Measurements from ENCODE around the gene ZYX. TPM values are rescaled to one million over a fixed set of nuclear protein-coding genes. Genes with fewer than 3 reads are reported as not detected.
"Not testable (repeated sequence)": the region's sequence is repeated elsewhere in the genome, so short reads cannot be mapped to it uniquely, and the experiment has no call there.

Gene ZYX
- total RNA-seq, 1 donor from 2014 or later, result 523 TPM

DNA sequence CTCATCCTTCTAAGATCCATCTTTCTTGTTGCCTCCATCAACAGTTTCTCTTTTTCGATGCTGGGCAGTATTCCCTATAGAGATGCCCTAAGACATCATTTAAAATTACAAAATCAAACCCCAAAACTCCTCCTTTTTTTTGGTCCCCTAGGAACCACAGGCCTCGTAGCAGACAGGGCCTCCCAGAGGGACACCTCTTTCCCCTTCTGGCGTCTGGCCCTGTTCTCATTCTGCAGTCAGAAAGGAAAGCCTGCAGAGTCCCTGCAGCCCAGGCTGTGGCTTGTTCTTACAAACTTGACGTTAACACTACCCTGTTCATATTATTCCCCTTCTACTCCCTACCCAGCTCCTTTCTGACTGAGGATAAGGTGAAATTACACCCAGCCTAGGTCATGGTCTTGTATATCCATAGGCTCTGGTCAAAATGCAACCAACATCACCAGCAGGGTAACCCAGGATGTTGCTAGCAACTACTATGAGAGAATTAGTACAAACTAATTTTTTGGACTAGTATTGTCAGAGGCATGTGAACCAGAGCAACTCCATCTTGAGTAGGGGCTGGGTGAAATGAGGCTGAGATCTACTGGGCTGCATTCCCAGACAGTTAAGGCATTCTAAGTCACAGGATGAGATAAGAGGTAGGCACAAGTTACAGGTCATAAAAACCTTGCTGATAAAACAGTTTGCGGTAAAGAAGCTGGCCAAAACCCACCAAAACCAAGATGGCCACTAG lies 31.0 kb downstream of the ZYX start:
- no peaks in the 10 kb centered on the region for H3K9me3 Mint-ChIP-seq (ENCODE audit: unreplicated experiment)
- H3K27ac Mint-ChIP-seq (ENCODE audit: unreplicated experiment), result no peak overlapping the region
- Histone ChIP-seq H3K4me2 (ENCODE audit: low read length) (no peak overlapping the region), H3K4me3 (ENCODE audit: insufficient read depth, low read depth, low read length) (no peak overlapping the region), H2AFZ (ENCODE audit: low read depth, low read length) (no peak overlapping the region), H3K9me3 (ENCODE audit: insufficient read depth, low read depth, low read length) (no peaks in the 10 kb centered on the region), H3K27me3 (ENCODE audit: insufficient read depth, low read length) (peaks cover 5% of the 10 kb centered on the region), H3K9ac (ENCODE audit: low read length) (no peak overlapping the region), H3K4me1 (ENCODE audit: insufficient read depth, low read length) (peaks cover 15% of the 10 kb centered on the region), H3K79me2 (ENCODE audit: insufficient read depth, low read length) (no peaks in the 10 kb centered on the region), H3K27ac (ENCODE audit: low read depth, low read length) (no peak overlapping the region), H4K20me1 (ENCODE audit: insufficient read depth, low read length) (no peaks in the 10 kb centered on the region), H3K36me3 (ENCODE audit: insufficient read depth, low read length) (no peaks in the 10 kb centered on the region)
- H3K36me3 Mint-ChIP-seq (ENCODE audit: low read depth, unreplicated experiment), result peaks cover 4% of the 10 kb centered on the region
- DNase-seq (ENCODE audit: low read depth), result no peak
- FAIRE-seq, result no peak
- peaks cover 33% of the 10 kb centered on the region for H3K4me1 Mint-ChIP-seq (ENCODE audit: low read depth, unreplicated experiment)
- TF ChIP-seq, protein P1, sequence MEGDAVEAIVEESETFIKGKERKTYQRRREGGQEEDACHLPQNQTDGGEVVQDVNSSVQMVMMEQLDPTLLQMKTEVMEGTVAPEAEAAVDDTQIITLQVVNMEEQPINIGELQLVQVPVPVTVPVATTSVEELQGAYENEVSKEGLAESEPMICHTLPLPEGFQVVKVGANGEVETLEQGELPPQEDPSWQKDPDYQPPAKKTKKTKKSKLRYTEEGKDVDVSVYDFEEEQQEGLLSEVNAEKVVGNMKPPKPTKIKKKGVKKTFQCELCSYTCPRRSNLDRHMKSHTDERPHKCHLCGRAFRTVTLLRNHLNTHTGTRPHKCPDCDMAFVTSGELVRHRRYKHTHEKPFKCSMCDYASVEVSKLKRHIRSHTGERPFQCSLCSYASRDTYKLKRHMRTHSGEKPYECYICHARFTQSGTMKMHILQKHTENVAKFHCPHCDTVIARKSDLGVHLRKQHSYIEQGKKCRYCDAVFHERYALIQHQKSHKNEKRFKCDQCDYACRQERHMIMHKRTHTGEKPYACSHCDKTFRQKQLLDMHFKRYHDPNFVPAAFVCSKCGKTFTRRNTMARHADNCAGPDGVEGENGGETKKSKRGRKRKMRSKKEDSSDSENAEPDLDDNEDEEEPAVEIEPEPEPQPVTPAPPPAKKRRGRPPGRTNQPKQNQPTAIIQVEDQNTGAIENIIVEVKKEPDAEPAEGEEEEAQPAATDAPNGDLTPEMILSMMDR (IDR thresholded peaks at IDR 0.05; ENCODE audit: insufficient read depth, low read depth, low read length), result no peak
- TF ChIP-seq EZH2 (IDR thresholded peaks at IDR 0.05; ENCODE audit: insufficient read depth, low read length), result no peak
- peaks cover 11% of the 10 kb centered on the region for H3K27me3 Mint-ChIP-seq (ENCODE audit: low read depth, unreplicated experiment)
- H3K4me3 Mint-ChIP-seq (ENCODE audit: unreplicated experiment), result peak overlapping the region; percentile 21

DNA sequence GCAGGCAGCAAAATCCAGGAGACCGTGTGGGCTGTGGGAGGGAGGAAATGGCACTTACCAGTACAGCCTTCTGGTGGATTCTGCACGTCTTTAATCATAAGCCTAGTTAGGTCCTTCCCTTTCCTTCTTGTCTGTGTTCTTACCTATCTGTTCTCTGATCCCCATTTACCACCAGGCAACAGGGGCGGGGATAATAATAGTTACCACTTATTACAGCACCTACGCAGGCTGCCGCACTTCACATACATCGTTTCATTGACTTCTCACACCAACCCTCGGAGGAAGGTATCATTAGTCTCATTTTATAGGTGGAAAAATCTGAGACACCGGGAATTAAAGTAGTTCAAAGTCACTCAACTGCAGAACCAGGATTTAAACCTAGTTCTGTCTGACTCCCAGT lies 32.0 kb downstream of the ZYX start:
- no peak overlapping the region for H2AFZ ChIP-seq (ENCODE audit: low read depth, low read length)
- H3K36me3 ChIP-seq (ENCODE audit: insufficient read depth, low read length), result no peaks in the 10 kb centered on the region
- H3K4me3 ChIP-seq (ENCODE audit: insufficient read depth, low read depth, low read length), result no peak overlapping the region
- TF ChIP-seq EZH2 (IDR thresholded peaks at IDR 0.05; ENCODE audit: insufficient read depth, low read length), result no peak
- TF ChIP-seq, protein P1 (IDR thresholded peaks at IDR 0.05; ENCODE audit: insufficient read depth, low read depth, low read length), result no peak
- peaks cover 11% of the 10 kb centered on the region for H3K27me3 Mint-ChIP-seq (ENCODE audit: low read depth, unreplicated experiment)
- H3K9ac ChIP-seq (ENCODE audit: low read length), result no peak overlapping the region
- H3K27ac Mint-ChIP-seq (ENCODE audit: unreplicated experiment), result peak overlapping the region; percentile 36
- peaks cover 4% of the 10 kb centered on the region for H3K36me3 Mint-ChIP-seq (ENCODE audit: low read depth, unreplicated experiment)
- H3K4me1 Mint-ChIP-seq (ENCODE audit: low read depth, unreplicated experiment), result peaks cover 25% of the 10 kb centered on the region
- FAIRE-seq (no peak), DNase-seq (ENCODE audit: low read depth) (no peak)
- no peak overlapping the region for H3K4me2 ChIP-seq (ENCODE audit: low read length)
- no peaks in the 10 kb centered on the region for H3K79me2 ChIP-seq (ENCODE audit: insufficient read depth, low read length)
- H3K9me3 Mint-ChIP-seq (ENCODE audit: unreplicated experiment), result no peaks in the 10 kb centered on the region
- no peaks in the 10 kb centered on the region for H4K20me1 ChIP-seq (ENCODE audit: insufficient read depth, low read length)
- H3K4me3 Mint-ChIP-seq (ENCODE audit: unreplicated experiment), result no peak overlapping the region
- no peak overlapping the region for H3K27ac ChIP-seq (ENCODE audit: low read depth, low read length)
- peaks cover 8% of the 10 kb centered on the region for H3K4me1 ChIP-seq (ENCODE audit: insufficient read depth, low read length)
- no peaks in the 10 kb centered on the region for H3K9me3 ChIP-seq (ENCODE audit: insufficient read depth, low read depth, low read length)
- H3K27me3 ChIP-seq (ENCODE audit: insufficient read depth, low read length), result peaks cover 5% of the 10 kb centered on the region

DNA sequence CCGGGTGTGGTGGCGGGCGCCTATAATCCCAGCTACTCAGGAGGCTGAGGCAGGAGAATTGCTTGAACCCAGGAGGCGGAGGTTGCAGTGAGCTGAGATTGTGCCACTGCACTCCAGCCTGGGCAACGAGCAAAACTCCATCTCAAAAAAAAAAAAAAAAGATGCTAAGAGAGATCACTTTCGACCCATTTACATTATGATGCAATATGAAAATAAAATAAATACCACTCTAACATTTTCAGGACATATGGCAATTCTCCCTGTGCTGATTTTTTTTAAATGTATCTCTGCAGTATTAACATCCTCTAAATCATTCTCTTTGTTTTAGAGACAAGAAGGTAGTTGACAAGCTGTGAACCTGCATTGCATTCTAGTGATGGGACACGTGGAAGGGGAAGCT lies 34.1 kb downstream of the ZYX start:
- H3K4me2 ChIP-seq (ENCODE audit: low read length); H3K9me3 ChIP-seq (ENCODE audit: insufficient read depth, low read depth, low read length); H3K36me3 Mint-ChIP-seq (ENCODE audit: low read depth, unreplicated experiment); H3K4me3 Mint-ChIP-seq (ENCODE audit: unreplicated experiment); H3K36me3 ChIP-seq (ENCODE audit: insufficient read depth, low read length); DNase-seq (ENCODE audit: low read depth); FAIRE-seq; H3K27ac ChIP-seq (ENCODE audit: low read depth, low read length); H3K9ac ChIP-seq (ENCODE audit: low read length); H3K4me1 ChIP-seq (ENCODE audit: insufficient read depth, low read length); H3K4me3 ChIP-seq (ENCODE audit: insufficient read depth, low read depth, low read length); H3K27me3 ChIP-seq (ENCODE audit: insufficient read depth, low read length); H3K27ac Mint-ChIP-seq (ENCODE audit: unreplicated experiment); H2AFZ ChIP-seq (ENCODE audit: low read depth, low read length); H3K79me2 ChIP-seq (ENCODE audit: insufficient read depth, low read length); H3K9me3 Mint-ChIP-seq (ENCODE audit: unreplicated experiment); H3K27me3 Mint-ChIP-seq (ENCODE audit: low read depth, unreplicated experiment); H4K20me1 ChIP-seq (ENCODE audit: insufficient read depth, low read length): not testable (repeated sequence)
- H3K4me1 Mint-ChIP-seq (ENCODE audit: low read depth, unreplicated experiment), result peaks cover 18% of the 10 kb centered on the region

Data from astrocyte (in vitro differentiated cells and primary cell).